ENCODE data around the gene CD109. TPM values are rescaled to one million over a fixed set of nuclear protein-coding genes. Genes with fewer than 3 reads are reported as not detected.

Gene CD109
- total RNA-seq, 1 experiment from 2014 or later = 19.1 TPM

DNA sequence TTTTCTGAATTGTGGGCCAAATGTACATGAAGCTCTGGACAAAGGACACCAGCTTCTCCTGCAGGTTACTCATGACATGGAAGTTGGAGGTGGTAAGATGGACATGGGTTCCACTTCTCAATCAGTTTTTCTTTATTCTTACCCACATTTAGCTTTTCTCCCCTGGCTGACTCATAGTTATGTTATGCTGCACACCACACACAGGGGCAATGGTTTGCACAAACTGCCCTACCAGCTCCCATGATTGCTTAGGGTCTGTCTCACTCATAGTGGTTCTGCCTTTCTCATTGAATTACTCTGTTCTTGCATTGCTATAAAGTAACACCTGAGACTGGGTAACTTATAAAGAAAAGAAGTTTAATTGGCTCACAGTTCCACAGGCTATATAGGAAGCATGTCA is 4.5 kb upstream of the CD109 start:
- POLR2A ChIA-PET (ENCODE audit: unreplicated experiment) = no interaction called here
- H3K9ac ChIP-seq (ENCODE audit: low read length) = no peak overlapping the region
- BruUV-seq (replicated peaks) = no TSS peak

DNA sequence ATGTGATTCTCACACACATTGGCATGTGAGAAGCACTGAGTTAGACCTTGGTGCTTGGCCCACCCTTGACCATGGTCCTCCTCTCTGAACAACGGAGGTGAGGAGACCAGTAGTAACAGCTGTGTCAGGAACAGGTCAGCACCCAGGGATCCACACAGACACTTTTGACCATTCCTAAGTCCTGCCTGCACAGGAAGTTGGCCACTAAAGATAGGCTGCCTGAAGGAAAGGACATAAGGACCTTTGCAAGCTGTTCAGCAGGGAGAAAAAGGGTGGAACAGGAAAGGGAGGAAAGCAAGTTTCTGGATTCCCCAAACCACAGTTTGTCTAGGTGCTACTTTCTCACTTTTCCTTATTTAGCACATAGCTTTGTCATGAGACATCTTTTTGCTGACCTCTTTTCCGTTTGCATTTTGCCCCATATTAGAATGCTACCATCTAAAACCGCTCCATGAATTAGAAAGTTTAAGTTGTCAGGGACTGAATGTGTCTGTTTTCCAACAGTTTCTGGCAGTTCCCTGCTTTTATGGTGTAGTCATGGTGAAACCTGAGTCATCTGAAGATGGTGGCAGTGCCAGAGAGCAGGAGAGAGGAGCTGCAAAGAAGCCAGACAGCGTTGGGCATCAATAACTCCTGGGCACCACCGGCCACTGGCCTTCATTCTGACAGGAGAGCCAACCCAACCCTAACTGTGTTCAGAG is 1.1 kb upstream of the CD109 start:
- Histone ChIP-seq H3K36me3 (ENCODE audit: low read depth, low read length) (peaks cover 3% of the 10 kb centered on the region; the same call in 1 of the 2 replicates), H4K20me1 (ENCODE audit: low read length) (no peaks in the 10 kb centered on the region), H3K9me3 (ENCODE audit: low read length) (no peaks in the 10 kb centered on the region), H2AFZ (ENCODE audit: low read length) (peak overlapping the region; percentile 83), H3K4me2 (ENCODE audit: low read length) (peak overlapping the region; percentile 96), H3K27me3 (ENCODE audit: low read length) (no peaks in the 10 kb centered on the region), H3K79me2 (ENCODE audit: low read length) (peaks cover 25% of the 10 kb centered on the region), H3K27ac (ENCODE audit: low read length) (peak overlapping the region; percentile 98), H3K9ac (ENCODE audit: low read length) (peak overlapping the region; percentile 94), H3F3A (ENCODE audit: low read length, unreplicated experiment) (peaks cover 5% of the 10 kb centered on the region), H3K4me3 (ENCODE audit: low read length) (peak overlapping the region; percentile 84), H3K9me2 (replicated peaks; ENCODE audit: low read length) (no peaks in the 10 kb centered on the region), H3K4me1 (ENCODE audit: insufficient read depth, low read length) (peaks cover 32% of the 10 kb centered on the region)
- DNase-seq (peak; percentile 63), ATAC-seq (peak; percentile 45)
- ChIA-PET CTCF (interaction anchor here (0.7 kb wide), 1 partner anchor 457 kb away, joined by 3 read pairs; no protein-coding TSS in a partner anchor), POLR2A (ENCODE audit: unreplicated experiment) (interaction anchor here (0.5 to 0.6 kb wide), 2 partner anchors 19 to 114 kb away, joined by 5 to 8 read pairs; no protein-coding TSS in a partner anchor)
- no TSS peak for BruUV-seq (replicated peaks)
- TF ChIP-seq EZH2 (IDR thresholded peaks at IDR 0.05; ENCODE audit: low read length, unreplicated experiment) = no peak
- TF ChIP-seq, protein P1, sequence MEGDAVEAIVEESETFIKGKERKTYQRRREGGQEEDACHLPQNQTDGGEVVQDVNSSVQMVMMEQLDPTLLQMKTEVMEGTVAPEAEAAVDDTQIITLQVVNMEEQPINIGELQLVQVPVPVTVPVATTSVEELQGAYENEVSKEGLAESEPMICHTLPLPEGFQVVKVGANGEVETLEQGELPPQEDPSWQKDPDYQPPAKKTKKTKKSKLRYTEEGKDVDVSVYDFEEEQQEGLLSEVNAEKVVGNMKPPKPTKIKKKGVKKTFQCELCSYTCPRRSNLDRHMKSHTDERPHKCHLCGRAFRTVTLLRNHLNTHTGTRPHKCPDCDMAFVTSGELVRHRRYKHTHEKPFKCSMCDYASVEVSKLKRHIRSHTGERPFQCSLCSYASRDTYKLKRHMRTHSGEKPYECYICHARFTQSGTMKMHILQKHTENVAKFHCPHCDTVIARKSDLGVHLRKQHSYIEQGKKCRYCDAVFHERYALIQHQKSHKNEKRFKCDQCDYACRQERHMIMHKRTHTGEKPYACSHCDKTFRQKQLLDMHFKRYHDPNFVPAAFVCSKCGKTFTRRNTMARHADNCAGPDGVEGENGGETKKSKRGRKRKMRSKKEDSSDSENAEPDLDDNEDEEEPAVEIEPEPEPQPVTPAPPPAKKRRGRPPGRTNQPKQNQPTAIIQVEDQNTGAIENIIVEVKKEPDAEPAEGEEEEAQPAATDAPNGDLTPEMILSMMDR (conservative IDR thresholded peaks at IDR 0.05; ENCODE audit: low read depth, low read length) = no peak
- no peak for TF ChIP-seq EZH2phosphoT487 (IDR thresholded peaks at IDR 0.05; ENCODE audit: borderline replicate concordance, low read length)
- intact Hi-C loops (cut with micrococcal nuclease) = loop anchor here (2.0 kb wide), 1 partner anchor 20 kb away; no protein-coding TSS in a partner anchor

More for the DNA sequence above, 4.5 kb upstream of the CD109 start:
- TF ChIP-seq, protein P1 (conservative IDR thresholded peaks at IDR 0.05; ENCODE audit: low read depth, low read length) = no peak
- TF ChIP-seq EZH2 (IDR thresholded peaks at IDR 0.05; ENCODE audit: low read length, unreplicated experiment) (no peak), EZH2phosphoT487 (IDR thresholded peaks at IDR 0.05; ENCODE audit: borderline replicate concordance, low read length) (no peak)
- H4K20me1 ChIP-seq (ENCODE audit: low read length) = no peaks in the 10 kb centered on the region
- DNase-seq (peak; percentile 40), ATAC-seq (no peak)
- CTCF ChIA-PET = no interaction called here
- no peaks in the 10 kb centered on the region for H3K9me2 ChIP-seq (replicated peaks; ENCODE audit: low read length)
- H3K4me3 ChIP-seq (ENCODE audit: low read length) = no peak overlapping the region
- peaks cover 2% of the 10 kb centered on the region for H3K79me2 ChIP-seq (ENCODE audit: low read length)
- no peaks in the 10 kb centered on the region for H3K9me3 ChIP-seq (ENCODE audit: low read length)
- no peak overlapping the region for H2AFZ ChIP-seq (ENCODE audit: low read length)
- no peak overlapping the region for H3K27ac ChIP-seq (ENCODE audit: low read length)
- peaks cover 5% of the 10 kb centered on the region for H3F3A ChIP-seq (ENCODE audit: low read length, unreplicated experiment)
- no peaks in the 10 kb centered on the region for H3K27me3 ChIP-seq (ENCODE audit: low read length)
- no peak overlapping the region for H3K4me2 ChIP-seq (ENCODE audit: low read length)
- intact Hi-C loops (cut with micrococcal nuclease) = no loop called here
- H3K36me3 ChIP-seq (ENCODE audit: low read depth, low read length) = no peaks in the 10 kb centered on the region
- peaks cover 18% of the 10 kb centered on the region for H3K4me1 ChIP-seq (ENCODE audit: insufficient read depth, low read length)

All from PC-3 (cell line).